ENCODE data around the gene SLC8B1.

- TF ChIP-seq CTCF (IDR thresholded peaks at IDR 0.05) (no peak), POLR2A (IDR thresholded peaks at IDR 0.05) (no peak)
Measured at GRCh38 chr12:113267621-113268020, 67.3 kb downstream of the SLC8B1 start.
